ENCODE results near the gene SP140.

- TF ChIP-seq CTCF (conservative IDR thresholded peaks at IDR 0.05 in 1 of 2, IDR thresholded peaks at IDR 0.05 in 1 of 2; ENCODE audit: extremely low read depth in 1 of 2, insufficient read depth in 1 of 2, low read depth in 1 of 2, low read length in 2 of 2) (no peak), EZH2 (IDR thresholded peaks at IDR 0.05; ENCODE audit: borderline replicate concordance, low read length) (no peak)
Observed at GRCh38 chr2:230205034-230205433, 20.5 kb upstream of the SP140 start.
